A549 treated with AZD9567 at 1 μM for 4 hours (cell line): ENCODE results near the gene TIMELESS. TPM values are rescaled to one million over a fixed set of nuclear protein-coding genes. Genes with fewer than 3 reads are reported as not detected.

Source experiments
- total RNA-seq: library from RNA; stranded (reverse); fragments of 200-300 nt; extraction: Qiagen RNA extraction; gene quantifications from 5 replicates; pipeline ENCODE4 v1.2.3, GENCODE V29; 2022; ENCODE audit not compliant: insufficient read depth

TIMELESS gene
- 36.0 to 39.8 TPM (median 37.4 TPM) in 5 replicates for total RNA-seq

DNA sequence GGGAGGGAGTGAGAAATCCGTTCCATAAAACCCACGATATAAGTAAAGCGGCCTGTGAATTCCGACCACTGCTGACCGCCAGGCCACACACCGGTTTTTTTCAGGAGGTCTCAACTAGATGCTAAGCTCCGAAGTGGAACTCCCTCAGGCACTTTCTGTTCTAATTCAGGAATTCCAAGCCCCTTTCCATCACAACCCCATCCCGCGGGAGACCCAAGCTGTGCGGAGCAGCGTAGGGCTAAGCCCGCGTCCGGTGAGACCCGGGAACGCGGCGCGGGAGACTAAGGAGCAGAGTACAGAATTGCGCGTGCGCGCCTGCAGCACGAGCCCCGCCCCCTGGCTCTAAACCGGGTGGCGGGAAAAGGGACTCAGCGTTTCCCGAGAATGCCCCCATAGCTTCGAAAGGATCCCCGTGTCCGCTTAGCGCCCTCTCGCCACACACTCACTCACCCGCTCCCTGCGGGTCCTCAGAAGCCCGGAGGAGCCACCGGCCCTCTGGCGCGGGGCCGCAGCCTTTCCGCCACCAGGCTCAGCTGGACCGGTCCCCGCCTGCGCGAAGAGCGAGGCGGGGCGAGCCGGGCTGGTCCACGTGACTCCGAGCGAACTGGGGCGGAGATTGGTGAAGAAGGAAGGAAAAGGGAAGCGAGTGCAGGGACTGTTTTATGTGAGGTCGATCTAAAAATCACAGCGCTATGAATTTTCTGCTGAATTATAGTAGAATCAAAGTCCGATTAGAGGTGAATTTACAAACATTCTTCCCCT, at the start of gene TIMELESS:
TSS of gene TIMELESS (minus strand) at position 567 of the 762 bp plus-strand sequence. CDS start 15,256 bp downstream, outside the sequence.

DNA sequence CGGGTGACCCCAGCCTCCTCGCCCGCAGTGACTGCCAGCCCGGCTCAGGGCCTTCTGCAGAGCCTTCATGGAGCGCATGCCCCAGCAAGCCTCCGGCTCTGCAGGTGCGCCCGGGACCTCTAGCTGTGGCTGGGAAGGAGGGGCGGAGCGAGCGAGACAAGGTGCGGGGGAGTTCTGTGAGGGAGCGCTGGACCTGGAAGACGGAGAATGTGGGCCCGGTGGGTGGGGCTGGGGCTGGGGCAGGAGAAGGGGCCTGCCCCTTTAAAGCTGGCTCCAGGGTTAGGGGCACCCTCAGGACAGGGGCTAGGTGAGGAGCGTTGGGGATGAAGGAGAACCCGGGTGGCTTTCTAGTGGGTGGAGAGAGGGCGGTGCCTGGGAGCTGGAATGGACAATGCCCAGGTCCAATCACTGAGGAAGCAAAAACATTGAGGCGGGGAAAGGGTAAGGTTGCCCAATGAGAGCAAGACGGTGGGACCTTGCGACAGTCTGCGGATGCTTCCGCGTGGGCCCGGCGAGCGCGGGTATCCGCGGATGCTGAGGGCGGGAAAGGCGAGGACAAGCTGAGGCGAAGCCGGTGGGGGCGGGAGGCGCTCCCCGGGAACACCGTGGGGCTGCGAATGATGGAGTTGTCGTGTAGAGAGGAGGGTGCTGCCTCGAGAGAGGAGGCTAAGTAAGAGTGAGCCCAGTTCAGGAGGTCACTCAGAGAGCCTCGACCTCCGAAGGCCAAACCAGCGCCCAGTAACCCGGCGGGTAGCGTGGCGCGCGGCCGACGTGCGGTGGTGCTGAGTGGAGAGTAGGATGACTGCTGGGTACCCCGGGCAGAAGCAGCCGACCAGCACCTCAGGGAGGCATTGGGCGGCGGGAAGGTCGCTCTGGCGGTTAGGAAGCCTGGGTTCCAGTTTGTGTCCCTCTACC, 39.1 kb upstream of the TIMELESS start, which contains the start of gene GLS2:
TSS of gene GLS2 (minus strand) at position 121 of the 915 bp plus-strand sequence. CDS start at position 78, 43 bp downstream.

GRCh38 chr12:56468216-56469006, 19.2 kb upstream of the TIMELESS start, which contains the start of gene SPRYD4:
Gene SPRYD4 (plus strand): TSS chr12:56468578. CDS start chr12:56468592, 14 bp downstream.

GRCh38 chr12:56454557-56454956, 5.3 kb upstream of the TIMELESS start, which contains the start of gene MIP:
Gene MIP (minus strand): TSS chr12:56454657. CDS start chr12:56454613, 44 bp downstream.

Other genes with a start within 250 kb of the TIMELESS start
- gene RNF41, start 227.5 kb downstream of the TIMELESS start, total RNA-seq: 22.1 to 27.6 TPM (median 26.5 TPM) in 5 replicates
- gene NABP2, start 225.1 kb downstream of the TIMELESS start, total RNA-seq: 41.7 to 59.8 TPM (median 56.8 TPM) in 5 replicates
- gene SLC39A5, start 219.4 kb downstream of the TIMELESS start, total RNA-seq: 0.09 to 0.13 TPM in 2 of 5 replicates, not detected in the others
- 35.1 to 49.3 TPM (median 47.5 TPM) in 5 replicates for gene ANKRD52, start 191.0 kb downstream of the TIMELESS start, total RNA-seq
- gene COQ10A, start 182.5 kb downstream of the TIMELESS start, total RNA-seq: 12.7 to 20.1 TPM (median 19.6 TPM) in 5 replicates
- 137 to 190 TPM (median 152 TPM) in 5 replicates for gene CS, start 149.1 kb downstream of the TIMELESS start, total RNA-seq
- gene CNPY2, start 133.4 kb downstream of the TIMELESS start, total RNA-seq: 98.2 to 156 TPM (median 149 TPM) in 5 replicates
- 9.8 to 17.7 TPM (median 14.8 TPM) in 5 replicates for gene PAN2, start 115.4 kb downstream of the TIMELESS start, total RNA-seq
- 0.40 to 0.78 TPM (median 0.54 TPM) in 4 of 5 replicates, not detected in the other for gene IL23A, start 110.5 kb downstream of the TIMELESS start, total RNA-seq
- gene STAT2, start 89.3 kb downstream of the TIMELESS start, total RNA-seq: 12.5 to 16.9 TPM (median 14.6 TPM) in 5 replicates
- gene APOF, start 86.6 kb downstream of the TIMELESS start, total RNA-seq: not detected in 5 replicates
- gene MIP, start 5.2 kb upstream of the TIMELESS start, total RNA-seq: 0.09 to 0.23 TPM in 2 of 5 replicates, not detected in the others
- 1.4 to 1.8 TPM (median 1.7 TPM) in 5 replicates for gene SPRYD4, start 19.2 kb upstream of the TIMELESS start, total RNA-seq
- gene GLS2, start 38.7 kb upstream of the TIMELESS start, total RNA-seq: 0.14 to 0.33 TPM (median 0.15 TPM) in 3 of 5 replicates, not detected in the others
- 8.0 to 12.1 TPM (median 8.8 TPM) in 5 replicates for gene RBMS2, start 72.4 kb upstream of the TIMELESS start, total RNA-seq
- gene BAZ2A, start 180.9 kb upstream of the TIMELESS start, total RNA-seq: 25.5 to 45.1 TPM (median 40.8 TPM) in 5 replicates
- 870 to 951 TPM (median 905 TPM) in 5 replicates for gene ATP5F1B, start 196.6 kb upstream of the TIMELESS start, total RNA-seq
- gene PTGES3, start 238.9 kb upstream of the TIMELESS start, total RNA-seq: 353 to 461 TPM (median 388 TPM) in 5 replicates